B cell (primary cell): ENCODE results near the gene STPG4. TPM values are rescaled to one million over a fixed set of nuclear protein-coding genes. Genes with fewer than 3 reads are reported as not detected.

Source experiments
- ATAC-seq: fragments of 200-7000 bp; cut with Tn5 transposase; one replicate; pipeline ENCODE4 v1.10.0; 2021; ENCODE audit warnings: low read depth, mild to moderate bottlenecking, moderate number of reproducible peaks, moderate library complexity
- CTCF ChIA-PET: fragments of 350-600 bp; sonication (Branson Sonifier 250); formaldehyde crosslinking; loops from one replicate; lab custom pipeline; 2021; ENCODE audit warnings: antibody characterized with exemption, inconsistent platforms; lab: Charles Lee
- POLR2A ChIA-PET: fragments of 350-600 bp; sonication (Branson Sonifier 250); formaldehyde crosslinking; loops from one replicate; lab custom pipeline; 2021; ENCODE audit warnings: antibody characterized with exemption; lab: Charles Lee
- DNase-seq: peaks from one replicate; pipeline ENCODE4 v3.0.0; 2013
- H2AFZ ChIP-seq: 2 replicates; pipeline ENCODE4 v1.6.1; 2012; ENCODE audit warnings: mild to moderate bottlenecking, low read depth, low read length; ENCODE audit not compliant: insufficient read depth, poor library complexity, severe bottlenecking
- H3K27ac ChIP-seq, 2 donors: 1 replicate in 1 of 2; 2 replicates in 1 of 2; pipeline ENCODE4 v1.5.1; 2012 to 2013; ENCODE audit warnings: low read length in 2 of 2, mild to moderate bottlenecking in 2 of 2, moderate library complexity in 1 of 2
- H3K27me3 ChIP-seq, 4 experiments: fragments of 200-600 bp in 1 of 4; sonication (generic) in 1 of 4; replicated peaks in 1 of 4; 1 replicate in 2 of 4; 2 replicates in 2 of 4; pipeline versions ENCODE4 v1.6.1 to v1.7.0; 2013 to 2016; ENCODE audit warnings: low read length in 3 of 4, mild to moderate bottlenecking in 2 of 4, mixed read lengths in 1 of 4, moderate library complexity in 1 of 4; ENCODE audit not compliant: insufficient read depth in 4 of 4, control insufficient read depth in 3 of 4; ENCODE audit errors: control extremely low read depth in 1 of 4
- H3K36me3 ChIP-seq, 2 experiments: replicated peaks in 1 of 2; 1 replicate in 1 of 2; 2 replicates in 1 of 2; pipeline versions ENCODE4 v1.6.1 to v1.7.1; 2013; ENCODE audit warnings: low read length in 1 of 2; ENCODE audit not compliant: insufficient read depth in 2 of 2, control insufficient read depth in 1 of 2; ENCODE audit errors: control extremely low read depth in 1 of 2, extremely low read depth in 1 of 2
- H3K4me1 ChIP-seq, 2 donors: fragments of 200-600 bp in 1 of 2; sonication (generic) in 1 of 2; 1 replicate in 1 of 2; 2 replicates in 1 of 2; pipeline versions ENCODE4 v1.5.1 to v1.6.1; 2013 to 2017; ENCODE audit warnings: low read length in 2 of 2; ENCODE audit not compliant: control insufficient read depth in 2 of 2, insufficient read depth in 2 of 2
- H3K4me2 ChIP-seq: replicated peaks from 2 replicates; pipeline ENCODE3; 2012; ENCODE audit warnings: mild to moderate bottlenecking, low read depth, low read length; ENCODE audit not compliant: poor library complexity, severe bottlenecking
- H3K4me3 ChIP-seq, 5 experiments: fragments of 200-600 bp in 1 of 5; sonication (generic) in 1 of 5; 1 replicate in 3 of 5; 2 replicates in 2 of 5; pipeline versions ENCODE4 v1.5.1 to v1.7.0; 2011 to 2016; ENCODE audit warnings: low read length in 4 of 5, mild to moderate bottlenecking in 4 of 5, low read depth in 2 of 5, control low read depth in 1 of 5, moderate library complexity in 1 of 5; ENCODE audit not compliant: insufficient read depth in 1 of 5; ENCODE audit errors: control extremely low read depth in 1 of 5, extremely low read depth in 1 of 5
- H3K79me2 ChIP-seq: fragments of 200-600 bp; sonication (generic); one replicate; pipeline ENCODE4 v1.6.0; 2016; ENCODE audit warnings: low read length; ENCODE audit not compliant: control insufficient read depth, insufficient read depth
- H3K9ac ChIP-seq: fragments of 200-600 bp; sonication (generic); 2 replicates; pipeline ENCODE4 v1.6.1; 2017; ENCODE audit warnings: mild to moderate bottlenecking, low read length, moderate library complexity
- H3K9me3 ChIP-seq, 3 donors: one replicate each; pipeline versions ENCODE4 v1.6.1 to v1.7.1; 2013; ENCODE audit warnings: low read length in 2 of 3; ENCODE audit not compliant: control insufficient read depth in 2 of 3, insufficient read depth in 1 of 3; ENCODE audit errors: control extremely low read depth in 1 of 3
- H4K20me1 ChIP-seq: 2 replicates; pipeline ENCODE4 v1.6.0; 2012; ENCODE audit warnings: mild to moderate bottlenecking, low read length; ENCODE audit not compliant: insufficient read depth, control insufficient read depth, poor library complexity, severe bottlenecking
- H3K27ac Mint-ChIP-seq: one replicate; pipeline ENCODE4 v1.8.0; 2021; ENCODE audit warnings: mixed read lengths
- H3K27me3 Mint-ChIP-seq: one replicate; pipeline ENCODE4 v1.8.0; 2021; ENCODE audit warnings: mixed read lengths
- H3K4me1 Mint-ChIP-seq: one replicate; pipeline ENCODE4 v1.8.0; 2021; ENCODE audit warnings: mixed read lengths
- H3K4me3 Mint-ChIP-seq: one replicate; pipeline ENCODE4 v1.8.0; 2021; ENCODE audit warnings: mixed read lengths
- H3K9me3 Mint-ChIP-seq: one replicate; pipeline ENCODE4 v1.8.0; 2022; ENCODE audit warnings: mixed read lengths; ENCODE audit not compliant: insufficient read depth
- EZH2 ChIP-seq: IDR thresholded peaks from 2 replicates; pipeline ENCODE4 v1.6.1; 2012; ENCODE audit warnings: borderline replicate concordance, low read depth, mild to moderate bottlenecking, moderate library complexity, low read length; ENCODE audit not compliant: insufficient read depth, poor library complexity, severe bottlenecking
- WGBS: methylation state at CpG from one replicate; pipeline ENCODE4 v1.1.5; 2013; ENCODE audit warnings: missing lambda C conversion rate; ENCODE audit not compliant: insufficient coverage; 5-methylcytosine and 5-hydroxymethylcytosine counted together
- intact Hi-C: fragments of 100-400 bp; cut with micrococcal nuclease; formaldehyde crosslinking; loops from one replicate; pipeline ENCODE4 v1.10.0; 2022
- polyA plus RNA-seq: library from polyadenylated mRNA; depleted of rRNA; stranded (reverse); fragments of >200 nt; gene quantifications from 2 replicates; pipeline ENCODE4 v1.2.3, GENCODE V29; 2012
- total RNA-seq, 2 donors: library from RNA; stranded (reverse); fragments of 120-200 nt in 1 of 2; gene quantifications; 1 replicate in 1 of 2; 2 replicates in 1 of 2; pipeline versions ENCODE4 v1.2.3 to v1.2.4, GENCODE V29; 2013 to 2022
- TF ChIP-seq, protein P1 (sequence below): fragments of 200-600 bp; IDR thresholded peaks from one replicate; pipeline ENCODE4 v1.8.0; 2022; ENCODE audit warnings: antibody characterized with exemption, mild to moderate bottlenecking

The STPG4 gene
- total and polyA plus RNA-seq, 2 donors (not counting 1 experiment from before 2014, with no cell fraction given): 0.31 to 0.79 TPM

DNA sequence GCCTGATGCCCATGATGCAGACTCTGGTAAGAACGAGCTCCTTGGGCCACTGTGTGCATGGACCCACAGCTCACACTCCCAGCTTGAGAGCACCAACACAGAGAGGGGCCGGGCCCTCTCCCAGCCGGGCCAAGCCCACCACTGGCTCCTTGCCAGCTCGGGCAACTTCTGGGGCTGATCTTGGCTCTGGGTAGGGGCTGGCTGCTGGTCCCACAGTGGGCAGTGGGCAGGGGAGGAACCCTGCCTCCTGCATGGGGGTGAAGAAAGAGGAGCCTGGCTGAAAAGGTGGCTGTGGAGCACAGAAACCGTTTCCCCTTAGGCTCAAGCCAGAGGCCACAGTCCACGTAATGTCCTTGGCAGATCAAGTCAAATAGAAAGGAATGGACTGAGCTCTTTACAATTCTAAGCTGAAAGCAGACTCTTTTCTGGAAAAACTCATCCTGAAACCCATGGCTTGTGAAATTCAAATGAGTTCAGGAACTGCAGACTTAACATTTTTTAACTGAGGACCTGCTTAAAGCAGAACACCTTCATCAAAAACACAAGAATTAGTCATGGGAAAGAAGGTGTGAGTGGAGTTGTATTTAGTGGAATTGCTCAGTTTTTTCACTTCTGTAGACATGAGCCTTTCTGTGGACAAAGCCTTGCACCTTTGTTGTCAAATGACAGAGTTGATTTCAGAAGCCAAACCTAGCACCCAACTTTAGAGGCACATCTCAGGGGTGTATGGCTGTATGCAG lies 104.9 kb downstream of the STPG4 start:
- Histone ChIP-seq H3K27me3 (no peaks in the 10 kb centered on the region), H3K4me2 (no peak overlapping the region), H3K4me1 (peaks cover 2 to 3% of the 10 kb centered on the region in 2 donors), H3K9ac (no peak overlapping the region), H3K36me3 (peaks cover 0 to 96% of the 10 kb centered on the region in 2 experiments), H3K79me2 (peaks cover 30% of the 10 kb centered on the region), H2AFZ (no peak overlapping the region), H4K20me1 (peaks cover 6% of the 10 kb centered on the region), H3K4me3 (no peak overlapping the region), H3K9me3 (no peaks in the 10 kb centered on the region), H3K27ac (no peak overlapping the region)
- H3K9me3 Mint-ChIP-seq: no peaks in the 10 kb centered on the region
- DNase-seq (no peak), ATAC-seq (no peak)
- WGBS: 89% methylated on average over 5 of the region's 6 CpGs
- peaks cover 11% of the 10 kb centered on the region for H3K4me1 Mint-ChIP-seq
- no peak for TF ChIP-seq EZH2
- TF ChIP-seq, protein P1, sequence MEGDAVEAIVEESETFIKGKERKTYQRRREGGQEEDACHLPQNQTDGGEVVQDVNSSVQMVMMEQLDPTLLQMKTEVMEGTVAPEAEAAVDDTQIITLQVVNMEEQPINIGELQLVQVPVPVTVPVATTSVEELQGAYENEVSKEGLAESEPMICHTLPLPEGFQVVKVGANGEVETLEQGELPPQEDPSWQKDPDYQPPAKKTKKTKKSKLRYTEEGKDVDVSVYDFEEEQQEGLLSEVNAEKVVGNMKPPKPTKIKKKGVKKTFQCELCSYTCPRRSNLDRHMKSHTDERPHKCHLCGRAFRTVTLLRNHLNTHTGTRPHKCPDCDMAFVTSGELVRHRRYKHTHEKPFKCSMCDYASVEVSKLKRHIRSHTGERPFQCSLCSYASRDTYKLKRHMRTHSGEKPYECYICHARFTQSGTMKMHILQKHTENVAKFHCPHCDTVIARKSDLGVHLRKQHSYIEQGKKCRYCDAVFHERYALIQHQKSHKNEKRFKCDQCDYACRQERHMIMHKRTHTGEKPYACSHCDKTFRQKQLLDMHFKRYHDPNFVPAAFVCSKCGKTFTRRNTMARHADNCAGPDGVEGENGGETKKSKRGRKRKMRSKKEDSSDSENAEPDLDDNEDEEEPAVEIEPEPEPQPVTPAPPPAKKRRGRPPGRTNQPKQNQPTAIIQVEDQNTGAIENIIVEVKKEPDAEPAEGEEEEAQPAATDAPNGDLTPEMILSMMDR: no peak
- no peak overlapping the region for H3K27ac Mint-ChIP-seq
- CTCF ChIA-PET: interaction anchor here (2.2 kb wide), 1 partner anchor 131 kb away, joined by 5 read pairs; no protein-coding TSS in a partner anchor
- no peak overlapping the region for H3K4me3 Mint-ChIP-seq
- intact Hi-C loops: no loop called here
- no peaks in the 10 kb centered on the region for H3K27me3 Mint-ChIP-seq
- POLR2A ChIA-PET: no interaction called here

DNA sequence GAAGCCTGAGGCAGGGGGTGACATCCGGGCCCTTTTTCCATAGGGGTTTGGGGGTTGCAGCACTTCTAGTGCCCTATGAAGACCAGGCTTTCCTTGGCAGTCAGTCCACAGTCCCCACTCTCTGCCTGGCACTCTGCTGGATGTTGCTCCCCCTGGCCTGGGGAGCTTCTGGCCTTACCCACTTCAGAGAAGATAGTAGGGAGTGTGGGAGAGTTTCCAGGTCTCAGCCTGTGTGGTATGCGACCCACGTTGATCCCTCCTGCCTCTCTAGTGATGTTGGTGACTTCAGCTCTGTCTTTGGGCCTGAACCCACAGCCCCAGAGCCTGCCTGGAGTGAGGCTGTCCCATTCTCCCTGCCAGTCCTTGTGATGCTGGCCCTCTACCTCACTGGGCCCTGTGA lies 105.6 kb downstream of the STPG4 start:
- Histone ChIP-seq H3K9ac (no peak overlapping the region), H3K79me2 (peaks cover 37% of the 10 kb centered on the region), H3K4me1 (no peaks in the 10 kb centered on the region), H3K36me3 (peaks cover 0 to 96% of the 10 kb centered on the region in 2 experiments), H3K27ac (no peak overlapping the region), H3K4me2 (no peak overlapping the region), H3K27me3 (no peaks in the 10 kb centered on the region), H4K20me1 (peaks cover 6% of the 10 kb centered on the region), H3K9me3 (no peaks in the 10 kb centered on the region), H3K4me3 (no peak overlapping the region), H2AFZ (no peak overlapping the region)
- ChIA-PET POLR2A (no interaction called here), CTCF (interaction anchor here (2.2 kb wide), 1 partner anchor 131 kb away, joined by 5 read pairs; no protein-coding TSS in a partner anchor)
- Mint-ChIP-seq H3K4me1 (peaks cover 6% of the 10 kb centered on the region), H3K4me3 (no peak overlapping the region), H3K27me3 (no peaks in the 10 kb centered on the region), H3K27ac (no peak overlapping the region), H3K9me3 (no peaks in the 10 kb centered on the region)
- WGBS: 96% methylated on average over 3 of the region's 3 CpGs
- TF ChIP-seq, protein P1: no peak
- TF ChIP-seq EZH2: no peak
- DNase-seq: no peak
- no peak for ATAC-seq
- intact Hi-C loops: no loop called here
